Pancreas (tissue), 10 donors: ENCODE measurements around the gene OGFOD3. TPM values are rescaled to one million over a fixed set of nuclear protein-coding genes. Genes with fewer than 3 reads are reported as not detected.
A peak's percentile ranks its signal among the peaks of the same experiment; 100 is the strongest.

Source experiments
- ATAC-seq, 4 donors: fragments of 200-7000 bp; cut with Tn5 transposase; one replicate each; pipeline versions ENCODE4 v1.8.0 to v1.9.1; 2020; ENCODE audit warnings: mild to moderate bottlenecking in 4 of 4, moderate library complexity in 4 of 4
- DNase-seq, 6 donors: peaks; one replicate each; pipeline ENCODE4 v3.0.0-alpha.2; 2020
- FAIRE-seq: peaks from 2 replicates; lab custom pipeline; 2012; peaks lifted over from hg19 to GRCh38; lab: Jason Lieb, UNC
- H3K27ac ChIP-seq, 4 donors: fragments of 200-600 bp; sonication (generic); 1 replicate in 3 of 4; 2 replicates in 1 of 4; pipeline versions ENCODE4 v1.5.0 to v1.8.0; 2020
- H3K27me3 ChIP-seq, 4 donors: fragments of 200-600 bp; one replicate each; pipeline ENCODE4 v1.8.0; 2021
- H3K36me3 ChIP-seq, 3 donors: fragments of 200-600 bp; sonication (generic) in 1 of 3; one replicate each; pipeline versions ENCODE4 v1.5.0 to v1.8.0; 2020 to 2021
- H3K4me1 ChIP-seq, 3 donors: fragments of 200-600 bp; one replicate each; pipeline ENCODE4 v1.8.0; 2021
- H3K4me3 ChIP-seq, 4 donors: fragments of 200-600 bp; sonication (generic) in 2 of 4; one replicate each; pipeline versions ENCODE4 v1.5.0 to v1.8.0; 2020 to 2021
- H3K9me3 ChIP-seq, 4 donors: fragments of 200-600 bp; one replicate each; pipeline ENCODE4 v1.8.0; 2021
- WGBS, 2 donors: extraction: QIAGEN DNeasy Blood & Tissue Kit; methylation state at CpG; one replicate each; pipeline ENCODE4 v1.1.7; 2013; 5-methylcytosine and 5-hydroxymethylcytosine counted together
- intact Hi-C, 3 donors: fragments of 100-400 bp; cut with DNase I; formaldehyde crosslinking; loops; one replicate each; pipeline versions ENCODE4 v1.11.1 to v1.14.2; 2022
- polyA plus RNA-seq, 2 donors: library from polyadenylated mRNA; stranded (reverse); fragments of 200-250 nt; gene quantifications; one replicate each; pipeline ENCODE4 v1.2.3, GENCODE V29; 2013
- total RNA-seq, 6 donors: library from RNA; stranded (reverse); fragmentation: NEBNext Ultra II Directional in 4 of 6; extraction: Animal tissue kit (Norgen Biotek cat#: 25700) in 4 of 6; gene quantifications; one replicate each; pipeline versions ENCODE4 v1.2.1 to v1.2.4, GENCODE V29; 2021 to 2023
- TF ChIP-seq, protein P1 (sequence below), 4 donors: fragments of 200-600 bp; sonication (generic) in 3 of 4; IDR thresholded peaks; one replicate each; pipeline versions ENCODE4 v1.5.0 to v1.8.0; 2021; ENCODE audit warnings: antibody characterized with exemption in 4 of 4
- donor health status: healthy with polysubstance abuse.
- donor health status: DM: no; HTN: no; CAD: no; lungs with moderate emphysema.
- donor health status: DM: no; HTN: no; CAD: no.
- donor health status: control.
- donor health status: control.
- donor health status: Bipolar disorder and iron deficiency.
- donor health status: DM: yes; HTN: yes; CAD: no.
- donor health status: DM: no; HTN: no; CAD: no.
- donor health status: DM: no; HTN: no; CAD: no.
- donor health status: DM: yes; HTN: yes; CAD: no.

The OGFOD3 gene
- total and polyA plus RNA-seq, 8 donors, result 17.8 to 28.0 (median 19.9) TPM

DNA sequence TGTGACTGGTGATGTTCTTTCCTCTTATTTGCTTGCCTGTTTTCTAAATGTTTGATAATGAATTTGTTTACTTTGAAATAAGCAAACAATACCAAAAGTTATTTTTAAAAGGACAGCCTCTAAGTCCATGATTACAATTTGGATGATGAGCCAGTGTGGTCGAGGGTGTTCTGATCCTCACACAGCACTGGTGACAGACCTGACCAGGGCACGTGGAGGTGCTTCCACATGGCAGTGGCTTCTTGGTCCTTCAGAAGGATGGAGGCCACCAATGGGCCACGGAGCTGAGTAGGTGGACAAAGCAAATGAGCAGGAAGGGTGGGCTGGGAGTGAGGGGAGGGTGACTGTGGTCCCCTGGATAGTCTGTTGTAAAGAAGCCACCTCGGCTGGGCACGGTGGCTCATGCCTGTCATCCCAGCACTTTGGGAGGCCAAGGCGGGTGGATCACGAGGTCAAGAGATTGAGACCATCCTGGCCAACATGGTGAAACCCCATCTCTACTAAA, 63.5 kb downstream of the OGFOD3 start:
- Histone ChIP-seq H3K4me3 (no peak overlapping the region), H3K9me3 (no peaks in the 10 kb centered on the region), H3K4me1 (peaks cover 0 to 10% (median 6%) of the 10 kb centered on the region in 3 donors), H3K36me3 (no peaks in the 10 kb centered on the region), H3K27ac (no peak overlapping the region), H3K27me3 (no peaks in the 10 kb centered on the region)
- no peak for FAIRE-seq
- intact Hi-C loops, result loop anchor here in 2 of 3 donors (5.0 to 10.0 kb wide), 4 partner anchors 140 to 420 kb away; no protein-coding TSS in a partner anchor
- no peak for DNase-seq
- TF ChIP-seq, protein P1, sequence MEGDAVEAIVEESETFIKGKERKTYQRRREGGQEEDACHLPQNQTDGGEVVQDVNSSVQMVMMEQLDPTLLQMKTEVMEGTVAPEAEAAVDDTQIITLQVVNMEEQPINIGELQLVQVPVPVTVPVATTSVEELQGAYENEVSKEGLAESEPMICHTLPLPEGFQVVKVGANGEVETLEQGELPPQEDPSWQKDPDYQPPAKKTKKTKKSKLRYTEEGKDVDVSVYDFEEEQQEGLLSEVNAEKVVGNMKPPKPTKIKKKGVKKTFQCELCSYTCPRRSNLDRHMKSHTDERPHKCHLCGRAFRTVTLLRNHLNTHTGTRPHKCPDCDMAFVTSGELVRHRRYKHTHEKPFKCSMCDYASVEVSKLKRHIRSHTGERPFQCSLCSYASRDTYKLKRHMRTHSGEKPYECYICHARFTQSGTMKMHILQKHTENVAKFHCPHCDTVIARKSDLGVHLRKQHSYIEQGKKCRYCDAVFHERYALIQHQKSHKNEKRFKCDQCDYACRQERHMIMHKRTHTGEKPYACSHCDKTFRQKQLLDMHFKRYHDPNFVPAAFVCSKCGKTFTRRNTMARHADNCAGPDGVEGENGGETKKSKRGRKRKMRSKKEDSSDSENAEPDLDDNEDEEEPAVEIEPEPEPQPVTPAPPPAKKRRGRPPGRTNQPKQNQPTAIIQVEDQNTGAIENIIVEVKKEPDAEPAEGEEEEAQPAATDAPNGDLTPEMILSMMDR (IDR thresholded peaks at IDR 0.05), result no peak
- ATAC-seq, result no peak
- 77 to 84% methylated on average over 7 of the region's 7 CpGs for WGBS, 2 donors

DNA sequence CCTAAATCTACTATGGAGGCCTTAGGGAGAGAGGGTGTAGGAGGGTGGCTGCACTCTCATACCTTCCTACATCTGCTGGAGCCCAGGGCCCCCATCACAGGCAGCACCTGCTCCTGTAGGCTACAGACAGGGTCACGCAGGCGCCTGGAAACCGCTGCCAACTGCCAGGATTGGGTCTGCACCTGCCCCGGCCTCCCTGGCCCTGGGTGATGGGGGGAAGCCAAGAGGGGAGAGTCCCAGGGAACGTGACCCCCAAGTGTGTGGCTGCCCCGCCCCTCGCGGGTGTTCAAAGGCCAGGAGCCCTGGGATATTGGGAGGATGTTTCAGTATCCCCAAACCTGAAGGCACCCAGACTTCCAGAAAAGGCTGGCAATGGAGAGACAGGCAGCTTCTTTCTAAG, 64.9 kb downstream of the OGFOD3 start:
- intact Hi-C loops, result loop anchor here in 2 of 3 donors (5.0 to 10.0 kb wide), 4 partner anchors 141 to 421 kb away; no protein-coding TSS in a partner anchor
- ATAC-seq (no peak), FAIRE-seq (no peak), DNase-seq (peak in 1 of 6 donors; percentile 63)
- H3K27me3 ChIP-seq, result no peaks in the 10 kb centered on the region
- H3K27ac ChIP-seq, result no peak overlapping the region
- no peak overlapping the region for H3K4me3 ChIP-seq
- H3K9me3 ChIP-seq, result no peaks in the 10 kb centered on the region
- TF ChIP-seq, protein P1 (IDR thresholded peaks at IDR 0.05), result no peak
- H3K4me1 ChIP-seq, result peaks cover 0 to 10% (median 6%) of the 10 kb centered on the region in 3 donors
- 79% methylated on average over 8 of the region's 8 CpGs for WGBS, 2 donors
- no peaks in the 10 kb centered on the region for H3K36me3 ChIP-seq

DNA sequence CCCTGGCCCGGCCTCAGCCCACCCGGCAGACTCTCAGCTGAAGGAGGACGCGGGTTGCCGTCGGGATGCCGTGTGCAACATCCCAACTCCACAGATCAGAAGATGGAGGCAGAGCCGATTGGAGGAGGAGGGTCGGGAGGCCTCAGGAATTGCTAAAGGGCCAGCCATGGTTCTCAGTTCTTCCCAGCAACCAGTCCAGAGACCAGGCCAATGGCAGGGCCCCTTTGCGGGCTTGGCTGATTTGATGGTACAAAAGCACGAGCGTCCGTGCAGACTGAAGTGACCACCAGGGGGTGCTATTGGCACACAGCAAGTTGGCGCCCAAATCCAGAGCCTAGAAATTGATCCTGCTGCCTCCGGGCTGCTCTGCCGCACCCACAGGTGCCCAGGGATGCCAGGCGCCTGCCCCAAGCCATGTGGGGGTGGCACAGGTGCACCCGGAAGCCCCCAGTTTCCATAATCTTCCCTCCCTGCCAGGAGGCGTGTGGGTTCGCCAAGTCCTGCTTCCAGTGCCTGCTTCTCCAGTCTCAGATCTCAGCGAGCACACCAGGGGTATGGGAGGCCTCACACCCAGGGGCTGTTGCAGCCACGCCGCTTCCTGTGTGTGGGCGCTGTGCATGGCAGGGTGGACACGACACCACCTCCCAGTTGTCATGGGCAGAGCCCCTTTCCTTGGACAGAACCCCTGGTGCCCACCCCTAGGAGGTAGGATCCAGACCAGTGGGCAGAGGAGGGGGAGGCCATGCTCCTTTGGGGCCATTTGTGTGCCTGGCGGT, 66.5 kb downstream of the OGFOD3 start:
- Histone ChIP-seq H3K4me3 (no peak overlapping the region), H3K9me3 (no peaks in the 10 kb centered on the region), H3K27me3 (no peaks in the 10 kb centered on the region), H3K4me1 (peaks cover 0 to 7% (median 6%) of the 10 kb centered on the region in 3 donors), H3K27ac (no peak overlapping the region), H3K36me3 (no peaks in the 10 kb centered on the region)
- ATAC-seq, result peak; percentile 74 to 91 (median 90)
- FAIRE-seq, result no peak
- peak; percentile 73 to 92 (median 86) for DNase-seq
- 34% methylated on average over 26 of the region's 26 CpGs for WGBS, 2 donors
- intact Hi-C loops, result loop anchor here in 2 of 3 donors (5.0 to 10.0 kb wide), 4 partner anchors 143 to 423 kb away; no protein-coding TSS in a partner anchor
- TF ChIP-seq, protein P1 (IDR thresholded peaks at IDR 0.05), result peak; percentile 95 to 98 (median 97)

DNA sequence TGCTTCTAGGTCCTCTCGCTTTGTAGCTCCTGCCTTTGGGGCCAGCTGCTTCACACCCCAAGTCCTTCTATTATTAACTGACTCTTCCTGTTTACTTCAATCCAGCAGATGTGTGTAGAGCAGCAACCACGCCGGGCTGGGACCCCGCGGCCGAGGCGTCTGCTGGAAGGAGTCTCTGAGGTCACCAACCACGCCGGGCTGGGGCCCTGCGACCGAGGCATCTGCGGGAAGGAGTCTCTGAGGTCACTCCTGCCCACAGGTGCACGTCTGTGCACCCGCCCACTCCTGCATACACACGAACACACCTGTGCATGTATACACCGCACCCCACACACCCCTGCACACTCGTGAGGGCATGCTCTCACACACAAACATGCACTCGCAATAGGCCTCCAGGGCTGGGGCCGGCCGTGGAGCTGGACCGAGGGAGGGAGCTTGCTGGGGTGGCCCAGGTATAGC, 67.1 kb downstream of the OGFOD3 start:
- Histone ChIP-seq H3K27me3 (no peaks in the 10 kb centered on the region), H3K36me3 (no peaks in the 10 kb centered on the region), H3K27ac (no peak overlapping the region), H3K4me3 (no peak overlapping the region), H3K4me1 (peaks cover 0 to 3% (median 0%) of the 10 kb centered on the region in 3 donors), H3K9me3 (no peaks in the 10 kb centered on the region)
- DNase-seq, result peak in 2 of 6 donors; percentile 58 to 64
- ATAC-seq, result peak in 2 of 4 donors; percentile 7 to 9
- no peak for FAIRE-seq
- intact Hi-C loops, result loop anchor here in 2 of 3 donors (5.0 to 10.0 kb wide), 4 partner anchors 144 to 424 kb away; no protein-coding TSS in a partner anchor
- TF ChIP-seq, protein P1 (IDR thresholded peaks at IDR 0.05), result no peak
- WGBS, 2 donors, result 51 to 55% methylated on average over 21 of the region's 21 CpGs
